Adrenal gland (tissue), 5 donors: ENCODE data around the gene PANX2.

Experiments
- POLR2A ChIP-seq, 2 donors: fragments of 450-650 bp; IDR thresholded peaks; one replicate each; pipeline ENCODE4 v1.6.1; 2017; ENCODE audit warnings: antibody characterized with exemption in 2 of 2, mild to moderate bottlenecking in 2 of 2, moderate library complexity in 1 of 2
- TF ChIP-seq, protein P1 (sequence below), 6 experiments: fragments of 450-650 bp in 4 of 6; fragments of 200-600 bp in 2 of 6; sonication (generic) in 1 of 6; IDR thresholded peaks; 1 replicate in 5 of 6; 2 replicates in 1 of 6; pipeline versions ENCODE4 v1.5.1 to v1.8.0; 2016 to 2021; ENCODE audit warnings: antibody characterized with exemption in 6 of 6, mild to moderate bottlenecking in 2 of 6, moderate library complexity in 1 of 6
- donor health status: DM: no; HTN: no; CAD: no.

DNA sequence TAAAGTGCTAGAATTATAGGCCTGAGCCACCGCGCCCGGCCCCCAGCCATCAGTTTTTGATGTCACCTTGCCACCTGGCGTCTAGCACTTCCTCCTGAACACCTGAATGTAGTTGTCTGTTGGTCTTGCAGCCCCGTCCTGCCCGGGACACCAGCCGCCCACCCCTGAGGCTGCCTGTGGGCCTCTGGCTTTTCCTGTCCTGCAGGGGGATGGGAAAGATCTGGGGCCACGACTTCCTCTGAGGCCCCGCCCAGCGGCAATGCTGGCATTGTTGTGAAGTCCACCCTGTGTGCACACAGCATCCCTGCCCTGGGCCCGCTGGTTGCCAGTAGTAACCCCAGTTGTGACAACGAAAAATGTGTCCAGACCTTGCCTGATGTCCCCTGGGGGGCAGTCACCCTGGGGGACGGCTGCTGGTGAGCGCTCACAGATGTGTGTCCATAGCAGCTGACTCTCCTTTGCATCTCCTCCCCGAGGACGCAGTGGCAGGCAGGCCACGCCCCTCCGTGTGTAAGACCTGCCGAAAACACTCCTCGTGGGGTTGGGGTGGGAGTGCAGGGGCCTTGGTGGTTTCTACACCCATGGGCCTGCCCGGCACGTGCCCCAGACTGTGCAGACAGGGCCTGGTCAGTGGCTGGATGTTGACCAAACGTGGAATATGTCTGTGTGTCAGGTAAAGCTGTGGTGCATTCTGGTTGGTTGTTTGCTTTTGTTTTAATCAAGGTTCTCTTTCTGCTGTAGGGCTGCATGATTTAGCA lies 37.0 kb downstream of the PANX2 start:
- TF ChIP-seq, protein P1, sequence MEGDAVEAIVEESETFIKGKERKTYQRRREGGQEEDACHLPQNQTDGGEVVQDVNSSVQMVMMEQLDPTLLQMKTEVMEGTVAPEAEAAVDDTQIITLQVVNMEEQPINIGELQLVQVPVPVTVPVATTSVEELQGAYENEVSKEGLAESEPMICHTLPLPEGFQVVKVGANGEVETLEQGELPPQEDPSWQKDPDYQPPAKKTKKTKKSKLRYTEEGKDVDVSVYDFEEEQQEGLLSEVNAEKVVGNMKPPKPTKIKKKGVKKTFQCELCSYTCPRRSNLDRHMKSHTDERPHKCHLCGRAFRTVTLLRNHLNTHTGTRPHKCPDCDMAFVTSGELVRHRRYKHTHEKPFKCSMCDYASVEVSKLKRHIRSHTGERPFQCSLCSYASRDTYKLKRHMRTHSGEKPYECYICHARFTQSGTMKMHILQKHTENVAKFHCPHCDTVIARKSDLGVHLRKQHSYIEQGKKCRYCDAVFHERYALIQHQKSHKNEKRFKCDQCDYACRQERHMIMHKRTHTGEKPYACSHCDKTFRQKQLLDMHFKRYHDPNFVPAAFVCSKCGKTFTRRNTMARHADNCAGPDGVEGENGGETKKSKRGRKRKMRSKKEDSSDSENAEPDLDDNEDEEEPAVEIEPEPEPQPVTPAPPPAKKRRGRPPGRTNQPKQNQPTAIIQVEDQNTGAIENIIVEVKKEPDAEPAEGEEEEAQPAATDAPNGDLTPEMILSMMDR (IDR thresholded peaks at IDR 0.05), result no peak
- no peak for TF ChIP-seq POLR2A (IDR thresholded peaks at IDR 0.05)
